EL (cell line): ENCODE data around the gene NFIB.
A peak's percentile ranks its signal among the peaks of the same experiment; 100 is the strongest.

Source experiments
- DNase-seq: peaks from one replicate; pipeline ENCODE4 v3.0.0-alpha.2; 2016

The NFIB gene

DNA sequence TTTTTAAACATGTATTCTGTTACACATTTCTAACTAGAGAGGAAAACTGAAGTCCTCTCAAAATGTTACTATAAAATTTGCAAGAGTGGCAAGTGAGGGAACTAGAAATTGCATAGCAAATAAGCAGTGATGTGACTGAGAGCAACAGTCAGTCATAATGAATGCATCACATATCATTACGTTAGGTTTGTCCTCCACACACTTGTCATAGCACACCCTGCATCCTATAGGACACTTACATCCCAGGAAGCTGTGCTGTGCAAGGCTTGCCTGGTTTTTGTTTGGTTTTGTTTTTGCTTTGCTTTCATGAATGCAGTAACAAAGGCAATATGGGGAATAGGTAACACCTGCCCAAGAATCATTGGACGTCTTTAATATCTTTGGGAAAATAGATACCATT lies 10.8 kb downstream of the NFIB start:
- no peak for DNase-seq

DNA sequence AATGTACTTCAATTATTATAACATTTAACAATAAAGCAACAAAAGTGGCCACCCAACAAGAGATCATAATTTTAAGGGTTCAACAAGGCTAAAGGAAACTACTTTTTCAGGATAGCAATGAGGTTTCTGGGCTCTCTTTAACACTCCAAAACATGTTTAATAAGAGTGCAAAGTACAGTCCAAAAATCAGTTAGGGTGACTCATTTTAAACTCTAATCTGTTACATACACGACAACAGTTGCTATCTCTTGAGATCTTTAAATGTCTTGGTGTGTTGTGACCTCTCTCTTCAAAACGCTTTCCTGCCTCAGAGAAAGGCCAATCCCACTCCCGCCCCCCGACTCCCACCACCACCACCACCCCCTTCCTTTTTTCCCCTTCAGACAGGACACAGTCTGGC lies 11.5 kb downstream of the NFIB start:
- no peak for DNase-seq

DNA sequence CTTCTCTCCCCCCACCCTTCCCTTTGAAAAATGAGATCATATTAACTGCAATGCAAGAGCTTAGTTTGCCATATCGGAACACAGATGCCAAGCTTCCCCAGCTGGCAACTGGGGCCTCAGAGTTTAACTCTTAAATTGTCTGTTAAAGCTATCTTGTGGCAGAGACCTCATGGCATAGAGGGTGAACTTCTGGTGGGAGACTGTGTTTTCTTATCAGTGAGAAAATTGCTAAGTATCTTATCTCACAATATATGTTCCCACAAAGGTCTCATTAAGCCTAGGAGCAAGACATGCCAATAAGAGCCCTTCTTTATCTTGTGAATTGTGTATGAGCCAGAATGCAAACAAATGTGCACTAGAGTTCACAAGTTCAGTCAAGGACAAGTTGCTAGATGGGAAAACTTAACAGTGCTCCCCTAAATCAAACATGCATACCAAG lies 12.3 kb downstream of the NFIB start:
- DNase-seq = no peak

DNA sequence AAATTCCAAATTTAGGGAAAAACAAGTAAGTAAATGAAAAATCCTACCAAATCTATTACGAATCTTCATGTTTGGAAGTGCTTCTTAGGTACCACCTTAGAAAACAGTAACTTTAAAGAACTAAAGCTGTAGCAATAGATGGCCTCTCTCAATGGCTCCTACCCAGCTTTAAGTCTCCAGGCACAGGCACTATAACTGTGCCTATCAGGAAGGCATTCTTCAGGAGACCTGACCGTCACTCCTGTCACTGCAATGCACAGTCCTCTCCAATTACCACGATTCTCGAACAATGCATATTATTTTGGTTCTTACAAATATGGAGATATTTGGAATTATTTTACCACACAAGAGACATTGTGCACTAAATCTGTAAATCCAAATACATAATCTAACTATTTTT lies 12.9 kb downstream of the NFIB start:
- no peak for DNase-seq

DNA sequence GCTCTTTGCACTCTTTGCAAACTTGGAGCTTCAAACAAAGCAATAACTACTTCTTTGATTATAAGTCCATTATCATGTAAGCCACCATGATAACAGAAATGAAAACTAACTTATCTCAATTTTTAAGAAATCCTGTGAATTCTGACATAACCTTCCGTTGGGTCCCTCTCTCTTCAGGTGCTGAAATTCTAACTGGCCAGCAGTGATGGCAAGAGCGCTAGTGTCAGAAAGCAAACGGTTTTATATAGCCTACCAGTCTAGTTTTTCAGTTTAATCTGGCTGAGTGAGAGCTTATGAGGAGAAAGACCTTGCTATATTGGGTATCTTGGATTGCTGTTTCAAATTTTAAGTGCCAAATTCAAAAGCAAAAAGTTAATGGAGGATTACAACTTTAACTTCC lies 13.4 kb downstream of the NFIB start:
- no peak for DNase-seq

DNA sequence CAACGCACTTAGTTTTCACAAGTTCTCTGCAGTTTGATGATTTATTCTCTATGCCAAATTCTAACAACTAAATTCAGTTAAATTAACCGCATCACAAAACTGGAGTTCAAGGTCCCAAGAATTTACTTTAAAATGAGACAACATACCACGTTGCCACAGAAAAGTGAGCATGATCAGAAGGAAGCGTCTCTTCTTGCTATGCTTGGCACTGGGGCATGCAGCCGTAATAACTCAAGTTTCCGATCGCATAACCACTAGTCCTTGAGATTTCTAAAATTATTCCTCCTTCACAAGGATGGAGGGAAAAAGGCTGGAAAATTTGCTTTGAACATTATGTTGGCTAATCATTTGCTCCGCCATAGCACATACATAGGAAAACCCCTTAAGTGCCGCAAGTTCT lies 13.9 kb downstream of the NFIB start:
- DNase-seq = no peak

DNA sequence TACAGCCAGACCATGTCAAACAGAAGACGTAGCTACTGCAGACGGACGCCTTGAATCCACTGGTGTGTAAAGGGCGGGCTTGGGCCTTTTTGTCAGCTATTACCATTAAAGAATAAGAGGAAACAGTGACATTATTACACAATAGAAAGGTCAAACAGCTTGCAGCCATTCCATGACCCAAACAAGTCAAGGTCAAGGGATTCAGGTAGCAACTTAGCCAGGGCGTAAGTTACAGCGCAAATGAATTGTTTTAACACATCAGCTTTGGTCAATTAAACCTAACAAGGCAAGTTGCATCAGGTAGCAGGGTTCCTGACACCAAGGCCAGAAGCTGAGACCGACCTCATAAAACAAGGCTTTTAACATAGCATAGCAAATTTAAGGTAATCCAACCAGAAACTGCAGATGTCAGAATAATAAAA lies 15.3 kb downstream of the NFIB start:
- DNase-seq = no peak

DNA sequence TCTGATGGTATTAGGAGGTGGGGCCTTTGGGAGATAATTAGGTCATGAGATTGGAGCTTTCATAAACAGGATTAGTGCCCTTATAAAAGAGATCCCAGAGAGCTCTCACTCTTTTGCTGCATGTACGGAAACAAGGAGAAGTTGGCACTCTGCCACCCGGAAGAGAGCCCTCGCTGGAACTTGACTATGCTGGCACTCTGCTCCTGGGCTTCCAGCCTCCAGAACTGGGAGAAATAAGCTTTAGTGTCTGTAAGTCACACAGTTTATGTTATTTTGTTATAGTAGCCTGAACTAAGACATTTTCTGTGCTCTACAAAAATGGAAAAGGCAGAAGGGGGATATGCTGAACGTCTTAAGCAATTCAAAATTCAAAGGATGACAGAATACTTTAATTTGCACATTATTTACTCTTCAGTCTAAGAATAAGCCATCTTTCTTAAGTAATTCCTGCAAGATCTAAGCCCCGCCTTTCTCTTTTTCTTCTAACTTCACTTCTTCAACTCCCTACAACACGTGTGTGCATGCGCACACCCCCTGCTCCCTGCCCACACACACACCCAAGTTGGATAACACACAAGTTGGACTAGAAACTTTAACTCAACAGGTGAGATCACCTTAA lies 17.3 kb downstream of the NFIB start:
- no peak for DNase-seq

DNA sequence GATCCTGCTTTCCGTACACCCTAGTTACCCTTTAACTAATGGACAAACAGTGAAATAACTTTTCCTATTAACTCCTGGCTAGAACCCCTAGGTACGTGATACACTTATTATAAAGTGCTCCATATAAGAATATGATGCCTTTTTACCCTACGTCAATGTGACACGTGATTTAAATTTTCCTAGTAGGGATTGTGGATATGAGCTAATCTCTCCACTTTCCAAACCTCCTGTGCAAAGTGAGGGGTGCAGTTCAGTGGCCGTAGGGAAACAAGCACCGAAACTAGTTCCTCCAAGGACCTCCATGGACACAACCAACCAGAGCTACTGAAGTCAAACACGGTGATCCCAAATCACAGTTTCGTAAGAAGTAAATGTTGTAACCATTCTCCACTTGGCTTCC lies 19.3 kb downstream of the NFIB start:
- no peak for DNase-seq

DNA sequence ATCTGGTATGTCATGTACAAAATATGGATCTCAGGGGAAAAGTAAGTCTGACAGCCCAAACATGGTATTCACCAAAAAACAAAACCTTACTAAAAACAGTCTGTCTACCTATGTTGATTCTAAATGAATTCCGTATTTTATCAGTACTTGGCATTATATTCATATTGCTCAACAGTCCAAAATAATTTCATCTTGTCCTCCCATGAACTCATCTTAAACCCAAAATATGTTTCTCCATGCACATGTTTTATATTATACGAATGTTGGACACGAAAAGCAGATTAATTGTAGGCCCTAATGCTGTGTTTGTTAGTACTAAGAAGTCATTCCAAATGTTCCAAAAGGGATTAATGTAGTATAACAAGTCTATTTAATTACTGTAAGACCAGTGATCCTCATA lies 20.1 kb downstream of the NFIB start:
- DNase-seq = no peak

DNA sequence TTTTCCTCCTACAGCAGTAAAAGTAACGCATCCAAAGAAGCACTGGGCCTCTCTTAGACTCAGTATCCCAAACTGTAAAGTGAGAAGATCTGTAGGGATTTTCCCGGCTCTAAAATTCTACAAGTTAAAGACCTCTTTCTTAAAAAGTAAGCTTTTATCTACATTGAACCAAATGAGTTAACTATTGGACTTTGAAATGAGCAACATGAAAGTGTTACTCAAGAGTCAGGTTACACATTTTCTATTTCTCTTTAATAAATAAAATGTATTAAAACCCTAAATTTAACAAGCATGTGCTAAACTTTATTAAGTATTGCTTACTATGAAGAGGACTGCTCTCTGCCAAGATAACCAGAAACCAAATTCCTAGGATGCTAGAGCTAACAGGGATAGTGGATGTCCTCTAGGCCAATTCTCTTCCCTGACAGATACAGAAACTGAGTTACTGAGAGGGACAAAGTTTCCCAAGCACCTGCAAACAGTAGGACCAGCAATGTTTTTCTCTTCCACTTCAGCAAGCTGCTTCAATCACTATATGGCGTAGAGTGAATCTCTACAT lies 21.7 kb downstream of the NFIB start:
- no peak for DNase-seq

DNA sequence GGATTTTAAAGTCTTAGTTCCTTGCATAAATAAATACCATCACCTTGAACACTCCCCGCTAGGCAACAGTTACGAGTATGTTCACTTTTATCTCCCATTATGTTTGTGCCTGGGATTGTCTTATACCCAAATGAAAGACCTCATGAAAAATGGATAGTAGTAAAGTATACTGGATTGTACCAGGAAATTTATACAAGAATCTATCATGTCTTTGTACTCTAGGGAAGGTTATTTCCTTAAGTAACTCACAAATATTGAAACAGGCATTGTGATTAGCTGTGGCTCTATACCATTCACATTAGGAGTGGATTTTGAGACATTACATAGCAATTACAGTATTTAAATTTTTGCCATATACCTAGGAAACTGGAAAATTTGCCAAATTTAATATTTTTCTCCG lies 24.0 kb downstream of the NFIB start:
- DNase-seq = no peak

DNA sequence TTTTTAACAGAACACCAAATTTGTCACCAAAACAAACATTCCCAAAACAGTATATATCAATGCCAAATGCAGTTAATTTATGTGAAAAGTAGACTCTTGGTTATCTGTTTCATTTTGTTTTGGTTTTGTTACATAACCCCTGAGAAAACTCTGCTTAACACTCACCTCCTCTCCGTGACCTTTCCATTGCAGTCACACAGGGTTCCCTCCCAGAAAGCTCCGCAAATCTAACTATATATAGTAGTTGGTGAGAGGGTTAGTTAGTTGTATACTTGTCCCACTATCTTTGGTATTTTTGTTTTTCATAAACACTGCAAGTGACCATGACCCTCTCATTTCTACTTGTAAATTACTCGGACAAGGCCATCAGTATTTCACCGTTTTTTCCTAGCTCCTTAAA lies 25.5 kb downstream of the NFIB start:
- DNase-seq = no peak

DNA sequence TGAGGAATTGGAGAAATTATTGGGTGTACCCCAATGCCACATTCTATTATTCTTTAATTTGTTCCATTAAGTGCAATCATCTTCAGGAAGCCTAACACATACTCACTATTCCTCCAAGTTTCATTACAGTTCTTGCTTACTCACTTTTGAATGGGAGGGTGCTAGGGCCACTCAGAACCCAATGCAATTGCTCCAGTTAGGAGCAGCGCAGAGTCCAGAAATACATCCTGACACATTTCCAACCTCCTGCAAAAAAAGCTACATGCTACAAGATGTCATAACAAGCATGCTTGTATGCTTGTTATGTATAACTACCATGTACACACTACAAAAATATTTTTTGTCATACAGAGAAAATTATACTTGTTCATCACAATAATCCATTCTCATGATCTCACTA lies 27.8 kb downstream of the NFIB start:
- DNase-seq = no peak

DNA sequence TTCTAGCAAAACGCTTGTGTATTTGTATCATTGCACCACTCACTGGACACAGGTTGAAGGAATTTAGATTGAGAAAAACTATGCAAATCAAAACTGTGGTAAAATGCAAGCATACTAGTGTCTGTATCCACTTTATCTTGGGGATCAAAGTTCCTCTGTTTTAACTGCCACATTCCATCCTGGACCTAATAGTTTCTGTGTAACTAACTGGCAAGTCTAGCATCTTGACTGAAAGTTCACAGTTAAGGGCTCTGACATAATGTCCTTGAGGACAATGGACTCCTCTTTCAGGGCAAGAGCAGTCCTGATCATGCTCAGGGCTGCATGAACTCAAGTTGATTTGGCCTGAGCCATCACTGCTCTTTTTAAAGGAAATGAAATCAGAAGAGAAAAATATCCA lies 30.7 kb downstream of the NFIB start:
- DNase-seq = peak; percentile 3

DNA sequence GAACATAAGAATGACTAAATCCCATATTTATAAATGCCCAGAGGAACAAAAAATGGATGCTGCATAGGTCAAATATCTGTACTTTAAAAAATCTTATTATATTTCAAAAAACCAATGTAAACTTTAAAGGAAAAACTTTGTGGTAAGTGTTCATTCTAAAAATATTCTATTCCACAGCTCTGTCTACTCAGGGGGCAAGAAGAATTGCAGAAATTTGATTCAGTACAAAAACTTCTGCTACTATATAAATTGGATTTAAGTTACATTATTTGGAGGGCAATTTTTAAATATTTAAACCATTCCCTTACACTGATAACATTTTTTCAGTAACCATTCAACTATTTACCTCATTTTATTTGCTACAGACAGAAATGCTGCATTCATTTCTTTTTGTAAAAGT lies 32.1 kb downstream of the NFIB start:
- DNase-seq = no peak

DNA sequence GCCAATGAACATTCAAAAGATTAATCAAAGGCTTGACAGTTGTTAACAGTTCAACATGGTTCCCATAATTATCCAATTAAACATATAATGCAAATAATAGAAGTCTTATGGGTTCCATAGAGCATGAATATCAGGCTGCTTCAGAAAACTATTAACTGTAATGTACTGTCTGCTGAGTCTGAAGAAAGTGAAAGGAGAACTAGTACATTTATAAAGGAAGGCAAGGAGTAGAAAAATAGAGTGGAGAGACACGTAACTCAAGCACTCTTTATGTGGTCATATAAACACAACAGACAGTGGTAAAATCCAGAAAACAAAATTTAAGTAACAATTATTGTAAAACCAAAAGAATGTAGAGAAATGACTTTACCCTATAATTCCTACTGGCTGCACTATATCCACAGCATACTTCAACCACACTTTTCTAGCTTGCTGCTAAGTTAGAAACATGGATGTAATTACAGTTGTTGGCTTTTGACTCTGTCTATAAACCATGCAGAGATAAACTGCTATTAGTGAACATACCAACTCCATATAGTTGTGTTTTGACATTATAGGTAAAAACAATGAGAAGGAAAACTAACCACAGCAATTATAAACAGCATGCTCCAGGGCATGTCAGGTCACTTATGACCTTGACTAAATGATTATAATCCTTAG lies 32.7 kb downstream of the NFIB start:
- no peak for DNase-seq

DNA sequence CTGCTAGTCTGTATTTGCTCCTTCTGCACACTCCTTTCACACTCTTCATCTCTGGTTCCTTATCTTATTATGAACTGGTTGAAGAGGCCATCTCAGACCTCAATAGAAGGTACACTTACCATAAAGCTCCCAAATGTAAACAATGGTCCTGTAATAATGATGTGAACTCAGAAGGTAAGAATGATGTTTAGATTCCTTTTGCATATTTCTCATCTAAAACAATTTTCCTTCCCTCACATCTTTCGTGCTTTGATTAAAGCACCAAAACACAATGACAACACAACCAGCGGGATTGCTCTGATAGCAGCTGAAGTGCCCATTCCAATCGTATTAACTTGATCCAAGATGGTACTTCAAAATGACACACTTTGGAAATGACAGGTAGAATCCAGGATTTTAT lies 34.3 kb downstream of the NFIB start:
- DNase-seq = peak; percentile 5

DNA sequence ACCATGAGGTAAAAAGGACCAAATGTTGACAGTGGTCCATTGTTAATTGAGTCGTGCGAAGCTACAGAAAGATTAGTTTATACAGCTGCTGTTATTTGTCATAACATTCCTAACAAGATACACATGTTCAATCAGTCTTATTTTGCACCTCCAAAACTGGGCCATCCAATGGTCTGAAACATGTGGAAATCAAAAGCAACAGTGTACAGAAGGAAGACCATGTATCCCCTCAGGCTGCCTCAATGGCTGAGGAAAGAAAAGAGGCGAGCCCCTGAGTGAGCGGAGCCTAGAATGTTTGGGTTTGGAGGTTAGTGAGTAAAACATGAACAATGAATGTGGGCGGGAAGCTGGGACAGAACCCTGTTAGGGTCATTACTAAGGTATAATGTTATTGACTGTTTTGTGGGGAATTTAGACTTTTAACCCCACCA lies 35.6 kb downstream of the NFIB start:
- peak; percentile 81 for DNase-seq

DNA sequence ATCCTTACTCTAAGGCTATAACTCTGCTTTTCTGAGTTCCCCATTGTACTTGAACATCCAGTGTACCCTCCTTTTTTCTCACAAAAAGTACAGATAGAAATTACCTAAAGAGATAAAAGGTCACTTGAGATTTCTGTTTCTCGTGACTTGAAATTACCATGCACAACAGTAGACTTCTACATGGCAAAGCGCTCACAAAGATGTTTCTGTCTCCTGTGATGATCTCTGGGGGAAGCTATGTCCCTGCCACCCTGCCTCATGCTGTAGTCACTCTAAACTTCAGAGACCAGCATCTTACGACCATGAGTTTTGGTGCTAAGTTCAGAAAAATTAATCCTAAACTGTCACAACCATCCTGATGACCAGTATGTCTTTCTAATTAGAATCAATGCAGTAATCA lies 36.2 kb downstream of the NFIB start:
- no peak for DNase-seq

DNA sequence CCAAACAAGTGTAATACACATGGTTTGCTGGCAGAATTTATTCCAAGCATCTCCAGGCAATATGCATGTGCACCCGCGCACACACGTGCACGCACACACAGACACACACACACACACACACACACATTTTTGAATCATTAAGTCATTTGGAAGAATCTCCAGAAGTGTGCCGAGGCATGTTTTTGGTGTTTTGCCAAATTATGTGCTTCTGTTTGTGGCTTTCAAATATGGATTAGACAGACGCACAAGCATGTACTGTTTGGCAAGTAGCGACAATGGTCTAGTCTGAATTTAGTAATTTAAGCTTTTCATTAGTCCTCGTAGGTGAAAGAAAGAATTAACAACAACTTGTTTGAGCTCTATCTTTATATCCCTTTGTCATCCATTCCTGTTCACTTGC lies 36.7 kb downstream of the NFIB start:
- peak; percentile 78 for DNase-seq

DNA sequence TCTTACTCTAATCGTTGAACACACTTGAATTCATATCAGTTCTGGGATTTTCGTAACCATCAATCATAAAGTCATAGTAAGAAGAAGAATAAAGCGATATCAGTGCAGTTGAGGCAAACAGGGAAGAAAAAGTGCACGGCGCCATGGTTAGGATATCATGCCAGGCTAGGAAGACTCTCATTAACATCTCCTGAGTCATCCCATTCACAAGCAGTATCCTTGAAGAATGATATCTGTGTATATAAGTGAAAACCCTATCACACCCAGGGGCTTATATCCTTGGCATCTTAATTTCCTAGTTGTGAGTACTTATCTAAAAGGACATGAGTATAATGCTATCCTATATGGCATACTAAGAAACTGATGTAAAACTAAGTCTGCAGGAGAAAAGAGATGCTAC lies 38.6 kb downstream of the NFIB start:
- DNase-seq = no peak

DNA sequence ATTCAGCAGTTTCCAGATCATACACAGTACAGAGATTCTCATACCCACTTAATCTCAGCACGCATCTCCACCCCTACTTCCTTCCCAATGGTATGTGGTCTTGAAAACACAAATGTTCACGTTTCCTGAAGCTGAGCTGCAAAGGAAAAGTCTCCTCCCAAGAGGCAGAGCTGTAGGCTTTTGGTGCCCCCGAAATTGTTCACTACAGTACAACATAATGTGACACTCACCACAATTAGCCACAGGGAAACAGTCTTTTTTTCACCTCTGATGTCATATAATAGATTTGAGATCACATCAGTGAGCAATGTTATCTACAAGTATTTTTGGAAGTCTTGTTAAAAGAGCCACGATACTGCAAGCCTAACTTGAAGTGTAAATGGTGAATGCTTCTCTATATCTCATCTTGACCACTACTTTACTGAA lies 40.2 kb downstream of the NFIB start:
- no peak for DNase-seq

DNA sequence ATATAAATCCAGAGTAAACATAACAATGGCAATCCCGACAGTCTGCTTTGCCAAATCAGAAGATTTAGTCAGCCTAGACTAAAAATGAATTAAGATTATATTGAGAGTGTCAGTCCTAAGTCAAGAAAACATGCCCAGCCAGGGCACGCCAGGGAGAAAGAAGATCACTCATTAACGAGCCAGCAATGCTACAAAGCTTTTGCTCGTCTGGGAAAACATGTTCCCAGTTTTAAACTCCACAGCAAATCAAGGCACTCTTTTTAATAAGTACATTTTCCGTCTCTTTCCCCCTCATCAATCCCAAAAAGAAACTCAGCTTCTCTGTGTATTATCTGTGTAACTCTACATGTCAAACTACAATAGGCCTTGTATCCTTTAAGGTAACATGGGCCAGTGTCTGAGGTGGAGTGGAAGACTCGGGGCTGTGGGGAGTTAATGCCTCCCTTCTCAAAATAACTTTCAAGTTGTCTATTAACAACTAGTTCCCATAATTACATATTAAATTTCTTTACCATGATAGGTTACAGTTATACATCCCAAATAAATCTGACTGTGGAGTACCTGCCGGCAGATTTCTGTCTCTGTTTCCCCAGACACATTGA lies 40.9 kb downstream of the NFIB start:
- DNase-seq = no peak
